Right lung (tissue), 5 donors: ENCODE results near the gene FUS. TPM values are rescaled to one million over a fixed set of nuclear protein-coding genes. Genes with fewer than 3 reads are reported as not detected.
A peak's percentile ranks its signal among the peaks of the same experiment; 100 is the strongest.
"Not testable (repeated sequence)": the region's sequence is repeated elsewhere in the genome, so short reads cannot be mapped to it uniquely, and the experiment has no call there.

Experiments used
- DNase-seq, 2 donors: peaks; one replicate each; pipeline ENCODE4 v3.0.0-alpha.2; 2013
- polyA plus RNA-seq, 5 donors: library from polyadenylated mRNA; unstranded; fragments of 120-200 nt; gene quantifications; one replicate each; pipeline versions ENCODE4 v1.2.1 to v1.2.3, GENCODE V29; 2013; ENCODE audit warnings: inconsistent platforms in 1 of 5, low replicate concordance in 1 of 5; ENCODE audit not compliant: insufficient read length in 5 of 5, insufficient read depth in 1 of 5

Gene FUS
- polyA plus RNA-seq, 5 donors = 673 to 814 (median 691) TPM

- DNase-seq = not testable (repeated sequence)
These were observed 20.2 kb downstream of the FUS start for GRCh38 chr16:31200111-31200510.

GRCh38 chr16:31200821-31201568 is 21.1 kb downstream of the FUS start:
- no peak for DNase-seq

GRCh38 chr16:31201582-31202413 is 21.9 kb downstream of the FUS start:
- DNase-seq = no peak

- DNase-seq = peak in 1 of 2 donors; percentile 45
These were observed 22.8 kb downstream of the FUS start, which contains the start of gene PYCARD for GRCh38 chr16:31202414-31203375. TSS of gene PYCARD (minus strand) at chr16:31202760. CDS start at chr16:31202690, 70 bp downstream.

GRCh38 chr16:31204871-31205666 is 25.1 kb downstream of the FUS start:
- DNase-seq = no peak

GRCh38 chr16:31206776-31207175 is 26.8 kb downstream of the FUS start:
- no peak for DNase-seq

- no peak for DNase-seq
These were observed 33.4 kb downstream of the FUS start for GRCh38 chr16:31213342-31213741.

GRCh38 chr16:31213877-31214707 is 34.2 kb downstream of the FUS start, which contains the start of gene TRIM72:
TSS of gene TRIM72 (plus strand) at chr16:31214119. CDS start at chr16:31214739, 620 bp downstream.
- no peak for DNase-seq

GRCh38 chr16:31214708-31215286 is 34.9 kb downstream of the FUS start:
- DNase-seq = no peak

GRCh38 chr16:31215287-31216162 is 35.6 kb downstream of the FUS start:
- no peak for DNase-seq

- no peak for DNase-seq
These were observed 36.6 kb downstream of the FUS start, which contains the start of gene PYDC1 for GRCh38 chr16:31216422-31217135. TSS of gene PYDC1 (minus strand) at chr16:31217135. CDS start at chr16:31217028, 107 bp downstream.

GRCh38 chr16:31217136-31217530 is 37.2 kb downstream of the FUS start:
- DNase-seq = no peak

GRCh38 chr16:31219154-31219741 is 39.3 kb downstream of the FUS start:
- no peak for DNase-seq

- no peak for DNase-seq
These were observed 41.6 kb downstream of the FUS start for GRCh38 chr16:31221357-31222160.

GRCh38 chr16:31223044-31223443 is 43.1 kb downstream of the FUS start:
- no peak for DNase-seq
